HG03159 (cell line): Measurements from ENCODE around the gene TRIP10.
"Not testable (repeated sequence)": the region's sequence is repeated elsewhere in the genome, so short reads cannot be mapped to it uniquely, and the experiment has no call there.

Experiments used
- ATAC-seq: cut with Tn5 transposase; IDR thresholded peaks from one replicate; pipeline ENCODE4 v1.9.1; 2021; ENCODE audit warnings: mild to moderate bottlenecking, moderate library complexity; ENCODE audit not compliant: unreplicated experiment

The TRIP10 gene

GRCh38 chr19:6790194-6791128 lies 51.0 kb downstream of the TRIP10 start:
- ATAC-seq = no peak

- ATAC-seq = no peak
These were observed 51.8 kb downstream of the TRIP10 start for GRCh38 chr19:6791237-6791636.

- ATAC-seq = no peak
These were observed 53.9 kb downstream of the TRIP10 start for GRCh38 chr19:6793411-6793810.

- ATAC-seq = no peak
These were observed 54.5 kb downstream of the TRIP10 start for GRCh38 chr19:6793973-6794372.

GRCh38 chr19:6794686-6795431 lies 55.4 kb downstream of the TRIP10 start:
- ATAC-seq = no peak

- ATAC-seq = no peak
These were observed 56.8 kb downstream of the TRIP10 start for GRCh38 chr19:6796278-6796677.

GRCh38 chr19:6797646-6798045 lies 58.2 kb downstream of the TRIP10 start:
- ATAC-seq = no peak

- ATAC-seq = not testable (repeated sequence)
These were observed 60.8 kb downstream of the TRIP10 start for GRCh38 chr19:6800160-6800790.

GRCh38 chr19:6800991-6801484 lies 61.6 kb downstream of the TRIP10 start:
- ATAC-seq = no peak
